H1 (cell line): ENCODE results near the gene CHST8. TPM values are rescaled to one million over a fixed set of nuclear protein-coding genes. Genes with fewer than 3 reads are reported as not detected.
A peak's percentile ranks its signal among the peaks of the same experiment; 100 is the strongest.

Experiments used
- CTCF ChIA-PET: fragments of 300-600 bp; sonication (Branson Sonifier 250); formaldehyde crosslinking; loops from one replicate; lab custom pipeline; 2021; ENCODE audit not compliant: partially characterized antibody; lab: Charles Lee
- POLR2A ChIA-PET: fragments of 300-600 bp; sonication (Branson Sonifier 250); formaldehyde crosslinking; loops from one replicate; lab custom pipeline; 2021; ENCODE audit warnings: inconsistent platforms; ENCODE audit not compliant: partially characterized antibody; lab: Charles Lee
- DNase-seq, 2 experiments: peaks; one replicate each; pipeline versions ENCODE4 v3.0.0 to v3.0.0-alpha.2; 2010 to 2022; ENCODE audit warnings: low spot score in 2 of 2, low read depth in 1 of 2, mixed read lengths in 1 of 2
- FAIRE-seq: peaks from 2 replicates; lab custom pipeline; 2011; peaks lifted over from hg19 to GRCh38; lab: Jason Lieb, UNC
- H2AFZ ChIP-seq: 2 replicates; pipeline ENCODE4 v1.8.1; 2012; ENCODE audit warnings: low read length, inconsistent platforms
- H2AK5ac ChIP-seq: 2 replicates; pipeline ENCODE4 v1.6.1; 2013; ENCODE audit warnings: low read depth, low read length
- H2BK120ac ChIP-seq: replicated peaks from 2 replicates; pipeline ENCODE3; 2013; ENCODE audit warnings: low read depth, low read length, inconsistent platforms
- H2BK12ac ChIP-seq: 2 replicates; pipeline ENCODE4 v1.6.1; 2013; ENCODE audit warnings: low read depth, low read length
- H2BK15ac ChIP-seq: 2 replicates; pipeline ENCODE4 v1.6.1; 2013; ENCODE audit warnings: low read length
- H2BK20ac ChIP-seq: 2 replicates; pipeline ENCODE4 v1.6.1; 2013; ENCODE audit warnings: low read length
- H2BK5ac ChIP-seq: 2 replicates; pipeline ENCODE4 v1.6.1; 2013; ENCODE audit warnings: low read depth, low read length
- H3K14ac ChIP-seq: 2 replicates; pipeline ENCODE4 v1.6.1; 2013; ENCODE audit warnings: inconsistent platforms; ENCODE audit not compliant: insufficient read length
- H3K18ac ChIP-seq: 2 replicates; pipeline ENCODE4 v1.6.1; 2013; ENCODE audit warnings: low read length; ENCODE audit errors: extremely low read depth
- H3K23ac ChIP-seq: 2 replicates; pipeline ENCODE4 v1.6.1; 2013; ENCODE audit warnings: inconsistent platforms; ENCODE audit not compliant: insufficient read length
- H3K23me2 ChIP-seq: 2 replicates; pipeline ENCODE4 v1.6.1; 2013; ENCODE audit warnings: low read depth, low read length
- H3K27ac ChIP-seq: 2 replicates; pipeline ENCODE4 v1.6.1; 2011; ENCODE audit warnings: low read depth, low read length, inconsistent platforms
- H3K27me3 ChIP-seq, 4 experiments: replicated peaks in 1 of 4; 1 replicate in 1 of 4; 2 replicates in 3 of 4; pipeline versions ENCODE4 v1.6.1 to v1.8.1; 2011 to 2013; ENCODE audit warnings: low read length in 3 of 4, mild to moderate bottlenecking in 3 of 4, inconsistent platforms in 2 of 4, mixed read lengths in 2 of 4, moderate library complexity in 1 of 4; ENCODE audit not compliant: control insufficient read depth in 3 of 4, insufficient read depth in 3 of 4; ENCODE audit errors: extremely low read depth in 1 of 4
- H3K36me3 ChIP-seq, 4 experiments: 2 replicates each; pipeline versions ENCODE4 v1.6.1 to v1.8.1; 2011 to 2013; ENCODE audit warnings: mild to moderate bottlenecking in 4 of 4, low read length in 3 of 4, moderate library complexity in 2 of 4, control low read depth in 1 of 4, inconsistent platforms in 1 of 4; ENCODE audit not compliant: insufficient read depth in 4 of 4, control insufficient read depth in 2 of 4
- H3K4ac ChIP-seq: replicated peaks from 2 replicates; pipeline ENCODE3; 2013; ENCODE audit warnings: low read length, low read depth, mixed read lengths, inconsistent platforms; ENCODE audit not compliant: insufficient read length
- H3K4me1 ChIP-seq, 4 experiments: replicated peaks in 1 of 4; 1 replicate in 1 of 4; 2 replicates in 3 of 4; pipeline versions ENCODE4 v1.6.1 to v1.8.1; 2011 to 2013; ENCODE audit warnings: low read length in 3 of 4, inconsistent platforms in 2 of 4, mixed read lengths in 1 of 4; ENCODE audit not compliant: insufficient read depth in 4 of 4, control insufficient read depth in 3 of 4
- H3K4me2 ChIP-seq, 2 experiments: 2 replicates each; pipeline versions ENCODE4 v1.6.1 to v1.8.1; 2011 to 2013; ENCODE audit warnings: low read depth in 2 of 2, low read length in 2 of 2, control low read depth in 1 of 2, inconsistent platforms in 1 of 2, mild to moderate bottlenecking in 1 of 2; ENCODE audit not compliant: insufficient read depth in 1 of 2
- H3K4me3 ChIP-seq, 4 experiments: fragments of 200-600, 300-600 bp in 1 of 4; sonication (generic), shearing (Covaris generic), sonication (Bioruptor Twin) in 1 of 4; 2 replicates each; pipeline versions ENCODE4 v1.5.1 to v1.8.1; 2011 to 2016; ENCODE audit warnings: low read length in 4 of 4, low read depth in 3 of 4, control low read depth in 2 of 4, inconsistent platforms in 2 of 4, mild to moderate bottlenecking in 2 of 4, mixed read lengths in 1 of 4, moderate library complexity in 1 of 4; ENCODE audit not compliant: insufficient read depth in 2 of 4; ENCODE audit errors: extremely low read depth in 1 of 4
- H3K56ac ChIP-seq: replicated peaks from 2 replicates; pipeline ENCODE3; 2013; ENCODE audit warnings: low read depth, mild to moderate bottlenecking, mixed read lengths, low read length, inconsistent platforms; ENCODE audit not compliant: insufficient read length
- H3K79me1 ChIP-seq: 2 replicates; pipeline ENCODE4 v1.6.1; 2013; ENCODE audit warnings: low read depth, low read length, control low read depth
- H3K79me2 ChIP-seq, 2 experiments: 2 replicates each; pipeline versions ENCODE4 v1.6.1 to v1.8.1; 2012 to 2013; ENCODE audit warnings: low read length in 2 of 2, mild to moderate bottlenecking in 2 of 2, inconsistent platforms in 1 of 2; ENCODE audit not compliant: insufficient read depth in 2 of 2, control insufficient read depth in 1 of 2
- H3K9ac ChIP-seq, 4 experiments: replicated peaks in 1 of 4; 1 replicate in 1 of 4; 2 replicates in 3 of 4; pipeline versions ENCODE4 v1.6.1 to v1.8.1; 2011 to 2013; ENCODE audit warnings: low read depth in 3 of 4, low read length in 3 of 4, control low read depth in 2 of 4, mild to moderate bottlenecking in 2 of 4, moderate library complexity in 2 of 4, inconsistent platforms in 1 of 4; ENCODE audit errors: extremely low read depth in 1 of 4
- H3K9me3 ChIP-seq, 2 experiments: 2 replicates each; pipeline versions ENCODE4 v1.6.1 to v1.8.1; 2012 to 2013; ENCODE audit warnings: mild to moderate bottlenecking in 2 of 2, moderate library complexity in 2 of 2, control low read depth in 1 of 2, inconsistent platforms in 1 of 2, low read depth in 1 of 2, low read length in 1 of 2, mixed read lengths in 1 of 2; ENCODE audit not compliant: insufficient read depth in 2 of 2
- H4K20me1 ChIP-seq, 2 experiments: replicated peaks in 1 of 2; 2 replicates each; pipeline versions ENCODE3 to v1.8.1; 2011 to 2013; ENCODE audit warnings: inconsistent platforms in 2 of 2, low read length in 2 of 2, mild to moderate bottlenecking in 1 of 2; ENCODE audit not compliant: insufficient read depth in 2 of 2, control insufficient read depth in 1 of 2
- H4K5ac ChIP-seq: 2 replicates; pipeline ENCODE4 v1.6.1; 2013; ENCODE audit warnings: low read length, low read depth, mixed read lengths, inconsistent platforms; ENCODE audit not compliant: insufficient read length
- H4K8ac ChIP-seq: 2 replicates; pipeline ENCODE4 v1.8.0; 2013; ENCODE audit warnings: mild to moderate bottlenecking, moderate library complexity, low read length, inconsistent platforms; ENCODE audit not compliant: insufficient read depth; ENCODE audit errors: extremely low read depth
- H4K91ac ChIP-seq: replicated peaks from 2 replicates; pipeline ENCODE3; 2013; ENCODE audit warnings: low read length, mixed read lengths, inconsistent platforms; ENCODE audit not compliant: insufficient read length
- BRCA1 ChIP-seq: IDR thresholded peaks from 2 replicates; pipeline ENCODE4 v1.6.1; 2012; ENCODE audit warnings: low read depth, low read length, improper control_type of control experiment
- CBX8 ChIP-seq: fragments of 300-800, 300-1000 bp; sonication (generic); IDR thresholded peaks from 2 replicates; pipeline ENCODE4 v1.7.1; 2016; ENCODE audit warnings: low read depth, low read length, borderline replicate concordance
- GABPA ChIP-seq: IDR thresholded peaks from 2 replicates; pipeline ENCODE4 v1.6.1; 2011; ENCODE audit warnings: mild to moderate bottlenecking, low read length, moderate library complexity, borderline replicate concordance; ENCODE audit not compliant: insufficient read depth
- POU5F1 ChIP-seq: IDR thresholded peaks from 2 replicates; pipeline ENCODE4 v1.6.1; 2011; ENCODE audit warnings: low read depth, mild to moderate bottlenecking, low read length, moderate library complexity
- SIRT6 ChIP-seq: IDR thresholded peaks from one replicate; pipeline ENCODE4 v1.7.1; 2012; ENCODE audit warnings: low read length, inconsistent platforms
- SUZ12 ChIP-seq: fragments of 200-600 bp; sonication (generic); IDR thresholded peaks from 2 replicates; pipeline ENCODE4 v1.6.1; 2012; ENCODE audit warnings: mild to moderate bottlenecking, inconsistent platforms, low read length, moderate library complexity, mixed read lengths
- WGBS, 2 experiments: shearing (Covaris generic) in 1 of 2; methylation state at CpG; one replicate each; pipeline versions ENCODE4 v1.1.6 to v1.1.7; 2013 to 2015; ENCODE audit warnings: low lambda C conversion rate in 2 of 2, mixed read lengths in 2 of 2, inconsistent platforms in 1 of 2, low coverage in 1 of 2, missing lambda C conversion rate in 1 of 2; ENCODE audit not compliant: insufficient replicate concordance in 2 of 2, insufficient coverage in 1 of 2, insufficient read length in 1 of 2; ENCODE audit errors: extremely low coverage in 1 of 2, missing lambda C conversion rate in 1 of 2; 5-methylcytosine and 5-hydroxymethylcytosine counted together
- polyA plus RNA-seq, 7 experiments: library from polyadenylated mRNA; depleted of rRNA in 3 of 7; stranded (reverse) in 5 of 7; unstranded in 2 of 7; fragments of >200 nt in 5 of 7; fragments of 200-250 nt in 2 of 7; gene quantifications; 1 replicate in 5 of 7; 2 replicates in 1 of 7; 4 replicates in 1 of 7; pipeline versions ENCODE4 v1.2.1 to v1.2.3, GENCODE V29; 2011 to 2013; ENCODE audit warnings: missing spikeins in 2 of 7, mixed read lengths in 2 of 7
- total RNA-seq: library from RNA; stranded (reverse); fragmentation: NEBNext Ultra II Directional; extraction: Animal tissue kit (Norgen Biotek cat#: 25700); gene quantifications from 2 replicates; pipeline ENCODE4 v1.2.1, GENCODE V29; 2021

CHST8 gene
- total and polyA plus RNA-seq, 2 of the 8 experiments (the other 6 are each of a cell fraction or from before 2014, with no cell fraction given) = 10.8 to 28.2 TPM

DNA sequence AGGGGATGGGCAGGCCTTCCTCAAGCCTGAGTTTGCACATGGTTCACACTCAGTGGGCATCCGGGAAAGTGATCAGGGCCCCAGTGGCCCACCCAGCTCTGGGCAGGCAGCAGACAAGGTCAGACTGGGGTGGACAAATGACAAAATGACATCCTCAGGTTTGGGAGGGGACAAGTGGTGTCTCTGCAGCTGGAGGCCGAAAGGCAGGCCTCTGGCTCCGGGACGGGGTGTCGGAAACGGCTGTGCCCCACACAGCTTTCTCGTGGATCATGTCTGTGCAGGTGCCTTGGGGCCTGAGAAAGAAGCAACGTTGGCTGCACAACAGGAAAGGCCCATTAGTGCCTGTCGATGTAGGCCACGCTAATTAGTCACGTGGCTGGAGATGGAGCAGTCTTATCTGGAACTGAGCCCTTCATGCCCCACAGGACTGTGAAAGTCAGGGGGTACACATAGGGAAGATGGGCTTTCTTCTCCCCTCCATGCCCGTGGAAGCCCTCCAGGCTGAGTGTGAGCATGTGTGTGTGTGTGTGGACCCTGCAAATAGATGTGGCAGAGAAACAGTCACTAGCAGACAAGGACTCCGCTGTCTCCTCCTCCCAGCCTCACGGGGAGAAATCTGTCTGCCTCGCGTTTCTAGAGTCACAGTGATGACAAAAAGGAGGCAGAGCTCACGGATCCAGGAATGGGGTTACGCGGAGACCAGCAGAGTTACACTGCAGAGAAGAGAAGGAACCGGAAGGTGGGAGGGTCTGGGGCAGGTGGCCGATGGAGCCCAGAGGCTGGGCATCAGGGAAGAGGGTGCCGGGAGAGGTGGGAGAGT is 44.2 kb downstream of the CHST8 start:
- no peaks in the 10 kb centered on the region for H3K9me3 ChIP-seq
- 90% methylated on average over 22 of the region's 22 CpGs; no CpG with 5 or more reads in 1 of the 2 experiments for WGBS, 2 experiments
- H3K4me1 ChIP-seq = peaks cover 0 to 5% (median 2%) of the 10 kb centered on the region in 4 experiments; a peak in 3 of 7 replicates
- H3K23me2 ChIP-seq = no peaks in the 10 kb centered on the region
- no peak overlapping the region for H3K56ac ChIP-seq
- no peak overlapping the region for H2BK20ac ChIP-seq
- H3K4ac ChIP-seq = no peak overlapping the region
- no peak overlapping the region for H3K4me2 ChIP-seq
- H2BK120ac ChIP-seq = no peak overlapping the region
- peak overlapping the region; percentile 33; the same call in 1 of the 2 replicates for H2AK5ac ChIP-seq
- H3K4me3 ChIP-seq = no peak overlapping the region
- H3K79me1 ChIP-seq = 0 out of 2 replicates have a peak, but pooled peaks cover 5% of the 10 kb centered on the region
- no peak overlapping the region for H3K18ac ChIP-seq
- no peak overlapping the region for H3K23ac ChIP-seq
- FAIRE-seq (no peak), DNase-seq (no peak)
- no peak overlapping the region for H3K14ac ChIP-seq
- ChIA-PET POLR2A (no interaction called here), CTCF (no interaction called here)
- H4K20me1 ChIP-seq = peaks cover 0 to 4% of the 10 kb centered on the region in 2 experiments
- no peak overlapping the region for H4K8ac ChIP-seq
- H3K79me2 ChIP-seq = 0 out of 4 replicates have a peak, but pooled peaks cover 0 to 3% of the 10 kb centered on the region in 2 experiments
- H2BK5ac ChIP-seq = peak overlapping the region; percentile 12; the same call in 1 of the 2 replicates
- H2BK12ac ChIP-seq = no peak overlapping the region
- H3K36me3 ChIP-seq = no peaks in the 10 kb centered on the region
- no peak overlapping the region for H2BK15ac ChIP-seq
- H4K91ac ChIP-seq = no peak overlapping the region
- no peaks in the 10 kb centered on the region for H3K27me3 ChIP-seq
- H3K27ac ChIP-seq = no peak overlapping the region
- no peak overlapping the region for H2AFZ ChIP-seq
- no peak overlapping the region for H3K9ac ChIP-seq
- no peak overlapping the region for H4K5ac ChIP-seq
- no peak for TF ChIP-seq SIRT6
- TF ChIP-seq POU5F1 = no peak
- TF ChIP-seq SUZ12 = no peak
- TF ChIP-seq BRCA1 = no peak
- TF ChIP-seq GABPA = no peak
- no peak for TF ChIP-seq CBX8
